ENCODE measurements around the gene CSNK1E. TPM values are rescaled to one million over a fixed set of nuclear protein-coding genes. Genes with fewer than 3 reads are reported as not detected.

Gene CSNK1E
- total RNA-seq, 1 donor from 2014 or later, result 208 TPM

- no peak for DNase-seq (ENCODE audit: low read depth)
- no peak overlapping the region for H3K4me3 ChIP-seq (ENCODE audit: low read depth, low read length)
- H3K27me3 ChIP-seq (ENCODE audit: control insufficient read depth, insufficient read depth, low read length), result no peaks in the 10 kb centered on the region
- peaks cover 1% of the 10 kb centered on the region for H3K36me3 ChIP-seq (ENCODE audit: control insufficient read depth, insufficient read depth, low read length)
- TF ChIP-seq CTCF (IDR thresholded peaks at IDR 0.05; ENCODE audit: insufficient read depth, low read length, poor library complexity, severe bottlenecking), result no peak
Observed at GRCh38 chr22:38290347-38290746, 26.9 kb downstream of the CSNK1E start.

- no peak overlapping the region for H3K4me3 ChIP-seq (ENCODE audit: low read depth, low read length)
- no peak for TF ChIP-seq CTCF (IDR thresholded peaks at IDR 0.05; ENCODE audit: insufficient read depth, low read length, poor library complexity, severe bottlenecking)
- no peak for DNase-seq (ENCODE audit: low read depth)
- peaks cover 1% of the 10 kb centered on the region for H3K36me3 ChIP-seq (ENCODE audit: control insufficient read depth, insufficient read depth, low read length)
- no peaks in the 10 kb centered on the region for H3K27me3 ChIP-seq (ENCODE audit: control insufficient read depth, insufficient read depth, low read length)
Observed at GRCh38 chr22:38289583-38290082, 27.6 kb downstream of the CSNK1E start.

- Histone ChIP-seq H3K27me3 (ENCODE audit: control insufficient read depth, insufficient read depth, low read length) (no peaks in the 10 kb centered on the region), H3K4me3 (ENCODE audit: low read depth, low read length) (no peak overlapping the region), H3K36me3 (ENCODE audit: control insufficient read depth, insufficient read depth, low read length) (peaks cover 1% of the 10 kb centered on the region)
- DNase-seq (ENCODE audit: low read depth), result no peak
- TF ChIP-seq CTCF (IDR thresholded peaks at IDR 0.05; ENCODE audit: insufficient read depth, low read length, poor library complexity, severe bottlenecking), result no peak
Observed at GRCh38 chr22:38286915-38287669, 30.1 kb downstream of the CSNK1E start.

GRCh38 chr22:38285018-38285417, 32.2 kb downstream of the CSNK1E start:
- Histone ChIP-seq H3K27me3 (ENCODE audit: control insufficient read depth, insufficient read depth, low read length) (no peaks in the 10 kb centered on the region), H3K36me3 (ENCODE audit: control insufficient read depth, insufficient read depth, low read length) (peaks cover 1% of the 10 kb centered on the region), H3K4me3 (ENCODE audit: low read depth, low read length) (no peak overlapping the region)
- TF ChIP-seq CTCF (IDR thresholded peaks at IDR 0.05; ENCODE audit: insufficient read depth, low read length, poor library complexity, severe bottlenecking), result no peak
- no peak for DNase-seq (ENCODE audit: low read depth)

- DNase-seq (ENCODE audit: low read depth), result no peak
- H3K4me3 ChIP-seq (ENCODE audit: low read depth, low read length), result no peak overlapping the region
- no peaks in the 10 kb centered on the region for H3K27me3 ChIP-seq (ENCODE audit: control insufficient read depth, insufficient read depth, low read length)
- TF ChIP-seq CTCF (IDR thresholded peaks at IDR 0.05; ENCODE audit: insufficient read depth, low read length, poor library complexity, severe bottlenecking), result no peak
- H3K36me3 ChIP-seq (ENCODE audit: control insufficient read depth, insufficient read depth, low read length), result no peaks in the 10 kb centered on the region
Observed at GRCh38 chr22:38284042-38284402, 33.2 kb downstream of the CSNK1E start.

GRCh38 chr22:38282397-38282796, 34.8 kb downstream of the CSNK1E start:
- Histone ChIP-seq H3K27me3 (ENCODE audit: control insufficient read depth, insufficient read depth, low read length) (no peaks in the 10 kb centered on the region), H3K36me3 (ENCODE audit: control insufficient read depth, insufficient read depth, low read length) (no peaks in the 10 kb centered on the region), H3K4me3 (ENCODE audit: low read depth, low read length) (no peak overlapping the region)
- TF ChIP-seq CTCF (IDR thresholded peaks at IDR 0.05; ENCODE audit: insufficient read depth, low read length, poor library complexity, severe bottlenecking), result no peak
- no peak for DNase-seq (ENCODE audit: low read depth)

All from kidney epithelial cell (primary cell).